GM23338 (cell line): ENCODE data around the gene HDAC8. TPM values are rescaled to one million over a fixed set of nuclear protein-coding genes. Genes with fewer than 3 reads are reported as not detected.
"Not testable (repeated sequence)": the region's sequence is repeated elsewhere in the genome, so short reads cannot be mapped to it uniquely, and the experiment has no call there.

Experiments used
- ATAC-seq: fragments of 200-7000 bp; cut with Tn5 transposase; 3 replicates; pipeline ENCODE4 v1.9.1; 2020
- DNase-seq: peaks from one replicate; pipeline ENCODE4 v3.0.0-alpha.2; 2015; ENCODE audit warnings: low spot score
- H2AFZ ChIP-seq: fragments of 200-600 bp; sonication (generic); 2 replicates; pipeline ENCODE4 v1.8.0; 2016; ENCODE audit warnings: antibody characterized with exemption, mild to moderate bottlenecking, moderate library complexity
- H3F3A ChIP-seq: fragments of 200-600 bp; sonication (generic); replicated peaks from 2 replicates; pipeline ENCODE4 v1.8.0; 2017; ENCODE audit warnings: antibody characterized with exemption, mixed run types, low read depth
- H3K27ac ChIP-seq: fragments of 200-600 bp; sonication (generic); 2 replicates; pipeline ENCODE4 v1.6.1; 2016; ENCODE audit warnings: low read depth
- H3K27me3 ChIP-seq: fragments of 200-600 bp; sonication (generic); 2 replicates; pipeline ENCODE4 v1.8.0; 2016; ENCODE audit warnings: mild to moderate bottlenecking, mixed run types, moderate library complexity; ENCODE audit not compliant: insufficient read depth
- H3K36me3 ChIP-seq: fragments of 200-600 bp; sonication (generic); 2 replicates; pipeline ENCODE4 v1.8.0; 2016; ENCODE audit warnings: mild to moderate bottlenecking; ENCODE audit not compliant: insufficient read depth
- H3K4me1 ChIP-seq: fragments of 200-600 bp; sonication (generic); 2 replicates; pipeline ENCODE4 v1.8.0; 2016; ENCODE audit warnings: mild to moderate bottlenecking, moderate library complexity; ENCODE audit not compliant: insufficient read depth
- H3K4me2 ChIP-seq: fragments of 200-600 bp; sonication (generic); 2 replicates; pipeline ENCODE4 v1.7.1; 2017; ENCODE audit warnings: mixed run types
- H3K4me3 ChIP-seq: fragments of 200-600 bp; sonication (generic); 2 replicates; pipeline ENCODE4 v1.6.1; 2016; ENCODE audit warnings: mixed run types
- H3K79me2 ChIP-seq: fragments of 200-600 bp; sonication (generic); replicated peaks from 2 replicates; pipeline ENCODE4 v1.8.0; 2017; ENCODE audit warnings: mild to moderate bottlenecking; ENCODE audit not compliant: insufficient read depth
- H3K9me2 ChIP-seq: fragments of 200-600 bp; sonication (generic); 2 replicates; pipeline ENCODE4 v1.8.0; 2017; ENCODE audit not compliant: insufficient read depth
- H4K20me1 ChIP-seq: fragments of 200-600 bp; sonication (generic); replicated peaks from 2 replicates; pipeline ENCODE4 v1.8.0; 2017; ENCODE audit warnings: mild to moderate bottlenecking; ENCODE audit not compliant: insufficient read depth
- H3K27ac Mint-ChIP-seq: 2 replicates; pipeline ENCODE4 v1.8.0; 2020; ENCODE audit warnings: inconsistent platforms, mild to moderate bottlenecking, moderate library complexity, mixed read lengths
- H3K27me3 Mint-ChIP-seq: 3 replicates; pipeline ENCODE4 v1.8.0; 2022; ENCODE audit warnings: low read depth, mild to moderate bottlenecking, moderate library complexity, mixed read lengths, inconsistent platforms; ENCODE audit not compliant: insufficient read depth, poor library complexity
- H3K36me3 Mint-ChIP-seq: 3 replicates; pipeline ENCODE4 v1.8.0; 2021; ENCODE audit warnings: low read depth, mild to moderate bottlenecking, inconsistent platforms, moderate library complexity, mixed read lengths
- H3K4me1 Mint-ChIP-seq: 3 replicates; pipeline ENCODE4 v1.8.0; 2020; ENCODE audit warnings: mild to moderate bottlenecking, inconsistent platforms, mixed read lengths
- H3K4me3 Mint-ChIP-seq: 3 replicates; pipeline ENCODE4 v1.8.0; 2021; ENCODE audit warnings: moderate library complexity, mild to moderate bottlenecking, inconsistent platforms, mixed read lengths
- H3K9me3 Mint-ChIP-seq: 3 replicates; pipeline ENCODE4 v1.8.0; 2020; ENCODE audit warnings: moderate library complexity, mild to moderate bottlenecking, inconsistent platforms, mixed read lengths
- polyA plus RNA-seq: library from polyadenylated mRNA; unstranded; fragments of >200 nt; fragmentation: Nextera tagmentation; extraction: Ambion mirVana; gene quantifications from 2 replicates; pipeline ENCODE4 v1.2.1, GENCODE V29; 2016
- total RNA-seq: library from RNA; depleted of rRNA; stranded (reverse); fragments of >200 nt; shearing (Covaris generic); gene quantifications from 2 replicates; pipeline ENCODE4 v1.2.3, GENCODE V29; 2014
- TF ChIP-seq, protein P1 (sequence below), 2 experiments: fragments of 200-600 bp in 1 of 2; sonication (generic) in 1 of 2; conservative IDR thresholded peaks; 2 replicates each; pipeline versions ENCODE4 v1.5.1 to v1.6.1; 2016 to 2017; ENCODE audit warnings: antibody characterized with exemption in 2 of 2, low read depth in 2 of 2, mild to moderate bottlenecking in 2 of 2, moderate library complexity in 1 of 2
- TF ChIP-seq, protein P2 (sequence below): IDR thresholded peaks from one replicate; pipeline ENCODE4 v1.6.1; 2018; ENCODE audit warnings: antibody characterized with exemption; ENCODE audit not compliant: unreplicated experiment
- TF ChIP-seq, protein P3 (sequence below): IDR thresholded peaks from 2 replicates; pipeline ENCODE4 v1.6.1; 2016; ENCODE audit warnings: antibody characterized with exemption

The HDAC8 gene
- total and polyA plus RNA-seq, 2 experiments from 2014 or later: 21.6 to 28.7 TPM

DNA sequence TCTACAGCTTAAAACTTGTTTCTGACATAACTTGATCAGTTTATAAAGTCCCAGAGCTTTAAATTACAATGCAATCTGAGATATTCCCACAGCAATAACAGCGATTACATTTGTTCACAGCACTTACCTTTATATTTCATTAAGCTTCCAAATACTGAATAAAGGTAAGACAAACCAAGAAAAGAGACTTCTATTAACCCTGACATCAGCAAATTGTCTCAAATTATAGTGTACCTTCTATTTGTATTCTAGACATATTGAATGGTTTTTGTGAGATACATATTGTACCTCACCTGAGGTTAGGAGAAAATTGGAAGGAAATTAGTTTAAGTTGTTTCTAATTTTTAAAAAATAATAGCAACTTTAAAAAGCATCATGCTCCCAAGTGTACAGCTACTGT is 111.9 kb downstream of the HDAC8 start:
- DNase-seq: no peak
- H3K36me3 Mint-ChIP-seq: peaks cover 2% of the 10 kb centered on the region; the same call in 1 of the 3 replicates

DNA sequence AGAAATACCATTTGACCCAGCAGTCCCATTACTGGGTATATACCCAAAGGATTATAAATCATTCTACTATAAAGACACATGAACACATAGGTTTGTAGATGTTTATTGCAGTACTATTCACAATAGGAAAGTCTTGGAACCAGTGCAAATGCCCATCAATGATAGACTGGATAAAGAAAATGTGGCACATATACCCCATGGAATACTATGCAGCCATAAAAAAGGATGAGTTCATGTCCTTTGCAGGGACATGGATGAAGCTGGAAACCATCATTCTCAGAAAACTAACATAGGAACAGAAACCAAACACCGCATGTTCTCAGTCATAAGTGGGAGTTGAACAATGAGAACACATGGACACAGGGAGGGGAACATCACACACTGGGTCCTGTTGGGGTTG is 123.6 kb downstream of the HDAC8 start:
- H3K36me3 ChIP-seq, H3K27me3 ChIP-seq, H3K27ac Mint-ChIP-seq: not testable (repeated sequence)

More for the DNA sequence above, 111.9 kb downstream of the HDAC8 start:
- H3K27me3 Mint-ChIP-seq: peaks cover 2% of the 10 kb centered on the region
- H3K9me3 Mint-ChIP-seq: no peaks in the 10 kb centered on the region
- no peaks in the 10 kb centered on the region for H3K79me2 ChIP-seq
- no peak for ATAC-seq
- H3K36me3 ChIP-seq: no peaks in the 10 kb centered on the region
- H3K27ac ChIP-seq: no peak overlapping the region
- H3K4me1 ChIP-seq: no peaks in the 10 kb centered on the region
- no peak overlapping the region for H3K27ac Mint-ChIP-seq
- TF ChIP-seq, protein P1, sequence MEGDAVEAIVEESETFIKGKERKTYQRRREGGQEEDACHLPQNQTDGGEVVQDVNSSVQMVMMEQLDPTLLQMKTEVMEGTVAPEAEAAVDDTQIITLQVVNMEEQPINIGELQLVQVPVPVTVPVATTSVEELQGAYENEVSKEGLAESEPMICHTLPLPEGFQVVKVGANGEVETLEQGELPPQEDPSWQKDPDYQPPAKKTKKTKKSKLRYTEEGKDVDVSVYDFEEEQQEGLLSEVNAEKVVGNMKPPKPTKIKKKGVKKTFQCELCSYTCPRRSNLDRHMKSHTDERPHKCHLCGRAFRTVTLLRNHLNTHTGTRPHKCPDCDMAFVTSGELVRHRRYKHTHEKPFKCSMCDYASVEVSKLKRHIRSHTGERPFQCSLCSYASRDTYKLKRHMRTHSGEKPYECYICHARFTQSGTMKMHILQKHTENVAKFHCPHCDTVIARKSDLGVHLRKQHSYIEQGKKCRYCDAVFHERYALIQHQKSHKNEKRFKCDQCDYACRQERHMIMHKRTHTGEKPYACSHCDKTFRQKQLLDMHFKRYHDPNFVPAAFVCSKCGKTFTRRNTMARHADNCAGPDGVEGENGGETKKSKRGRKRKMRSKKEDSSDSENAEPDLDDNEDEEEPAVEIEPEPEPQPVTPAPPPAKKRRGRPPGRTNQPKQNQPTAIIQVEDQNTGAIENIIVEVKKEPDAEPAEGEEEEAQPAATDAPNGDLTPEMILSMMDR (conservative IDR thresholded peaks at IDR 0.05; ENCODE audit: low read depth in 2 of 2): no peak
- TF ChIP-seq, protein P2, sequence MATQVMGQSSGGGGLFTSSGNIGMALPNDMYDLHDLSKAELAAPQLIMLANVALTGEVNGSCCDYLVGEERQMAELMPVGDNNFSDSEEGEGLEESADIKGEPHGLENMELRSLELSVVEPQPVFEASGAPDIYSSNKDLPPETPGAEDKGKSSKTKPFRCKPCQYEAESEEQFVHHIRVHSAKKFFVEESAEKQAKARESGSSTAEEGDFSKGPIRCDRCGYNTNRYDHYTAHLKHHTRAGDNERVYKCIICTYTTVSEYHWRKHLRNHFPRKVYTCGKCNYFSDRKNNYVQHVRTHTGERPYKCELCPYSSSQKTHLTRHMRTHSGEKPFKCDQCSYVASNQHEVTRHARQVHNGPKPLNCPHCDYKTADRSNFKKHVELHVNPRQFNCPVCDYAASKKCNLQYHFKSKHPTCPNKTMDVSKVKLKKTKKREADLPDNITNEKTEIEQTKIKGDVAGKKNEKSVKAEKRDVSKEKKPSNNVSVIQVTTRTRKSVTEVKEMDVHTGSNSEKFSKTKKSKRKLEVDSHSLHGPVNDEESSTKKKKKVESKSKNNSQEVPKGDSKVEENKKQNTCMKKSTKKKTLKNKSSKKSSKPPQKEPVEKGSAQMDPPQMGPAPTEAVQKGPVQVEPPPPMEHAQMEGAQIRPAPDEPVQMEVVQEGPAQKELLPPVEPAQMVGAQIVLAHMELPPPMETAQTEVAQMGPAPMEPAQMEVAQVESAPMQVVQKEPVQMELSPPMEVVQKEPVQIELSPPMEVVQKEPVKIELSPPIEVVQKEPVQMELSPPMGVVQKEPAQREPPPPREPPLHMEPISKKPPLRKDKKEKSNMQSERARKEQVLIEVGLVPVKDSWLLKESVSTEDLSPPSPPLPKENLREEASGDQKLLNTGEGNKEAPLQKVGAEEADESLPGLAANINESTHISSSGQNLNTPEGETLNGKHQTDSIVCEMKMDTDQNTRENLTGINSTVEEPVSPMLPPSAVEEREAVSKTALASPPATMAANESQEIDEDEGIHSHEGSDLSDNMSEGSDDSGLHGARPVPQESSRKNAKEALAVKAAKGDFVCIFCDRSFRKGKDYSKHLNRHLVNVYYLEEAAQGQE: no peak
- TF ChIP-seq, protein P3, sequence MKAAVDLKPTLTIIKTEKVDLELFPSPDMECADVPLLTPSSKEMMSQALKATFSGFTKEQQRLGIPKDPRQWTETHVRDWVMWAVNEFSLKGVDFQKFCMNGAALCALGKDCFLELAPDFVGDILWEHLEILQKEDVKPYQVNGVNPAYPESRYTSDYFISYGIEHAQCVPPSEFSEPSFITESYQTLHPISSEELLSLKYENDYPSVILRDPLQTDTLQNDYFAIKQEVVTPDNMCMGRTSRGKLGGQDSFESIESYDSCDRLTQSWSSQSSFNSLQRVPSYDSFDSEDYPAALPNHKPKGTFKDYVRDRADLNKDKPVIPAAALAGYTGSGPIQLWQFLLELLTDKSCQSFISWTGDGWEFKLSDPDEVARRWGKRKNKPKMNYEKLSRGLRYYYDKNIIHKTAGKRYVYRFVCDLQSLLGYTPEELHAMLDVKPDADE: no peak
- H3K4me3 Mint-ChIP-seq: no peak overlapping the region
- no peaks in the 10 kb centered on the region for H3K4me1 Mint-ChIP-seq
- no peaks in the 10 kb centered on the region for H3F3A ChIP-seq
- H3K27me3 ChIP-seq: no peaks in the 10 kb centered on the region
- no peak overlapping the region for H2AFZ ChIP-seq
- H3K9me2 ChIP-seq: no peaks in the 10 kb centered on the region
- H4K20me1 ChIP-seq: no peaks in the 10 kb centered on the region
- no peak overlapping the region for H3K4me2 ChIP-seq
- no peak overlapping the region for H3K4me3 ChIP-seq

DNA sequence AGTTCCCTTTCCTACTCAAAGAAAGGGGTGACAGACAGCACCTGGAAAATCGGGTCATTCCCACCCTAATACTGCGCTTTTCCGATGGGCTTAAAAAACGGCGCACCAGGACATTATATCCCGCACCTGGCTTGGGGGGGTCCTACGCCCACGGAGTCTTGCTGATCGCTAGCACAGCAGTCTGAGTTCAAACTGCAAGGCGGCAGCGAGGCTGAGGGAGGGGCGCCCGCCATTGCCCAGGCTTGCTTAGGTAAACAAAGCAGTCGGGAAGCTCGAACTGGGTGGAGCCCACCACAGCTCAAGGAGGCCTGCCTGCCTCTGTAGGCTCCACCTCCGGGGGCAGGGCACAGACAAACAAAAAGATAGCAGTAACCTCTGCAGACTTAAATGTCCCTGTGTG is 131.9 kb downstream of the HDAC8 start:
- H3K79me2 ChIP-seq, H3K4me3 Mint-ChIP-seq, ATAC-seq, H3K27me3 ChIP-seq, H3K9me2 ChIP-seq, H4K20me1 ChIP-seq, H3K4me1 Mint-ChIP-seq, H3K27ac Mint-ChIP-seq, H3F3A ChIP-seq, H3K36me3 ChIP-seq, H3K27me3 Mint-ChIP-seq, H2AFZ ChIP-seq, H3K4me1 ChIP-seq, DNase-seq, H3K4me3 ChIP-seq, H3K4me2 ChIP-seq, H3K27ac ChIP-seq: not testable (repeated sequence)
- Mint-ChIP-seq H3K9me3 (peaks cover 21% of the 10 kb centered on the region), H3K36me3 (peaks cover 41% of the 10 kb centered on the region)

More for the DNA sequence above, 123.6 kb downstream of the HDAC8 start:
- not testable (repeated sequence) for H2AFZ ChIP-seq, H3K27ac ChIP-seq, H3K4me3 ChIP-seq, H4K20me1 ChIP-seq, H3K9me3 Mint-ChIP-seq, H3K4me2 ChIP-seq, H3K27me3 Mint-ChIP-seq, DNase-seq, H3K4me3 Mint-ChIP-seq, H3K4me1 ChIP-seq, H3K79me2 ChIP-seq, H3K4me1 Mint-ChIP-seq, H3F3A ChIP-seq, H3K9me2 ChIP-seq, ATAC-seq
- peaks cover 15% of the 10 kb centered on the region; the same call in 2 of the 3 replicates for H3K36me3 Mint-ChIP-seq
